Neuronal stem cell (in vitro differentiated cells): ENCODE measurements around the gene JAKMIP3.

Source experiments
- DNase-seq: peaks from one replicate; pipeline ENCODE4 v3.0.0-alpha.2; 2013; ENCODE audit warnings: low spot score
- H2AFZ ChIP-seq: one replicate; pipeline ENCODE4 v1.6.1; 2013; ENCODE audit warnings: mild to moderate bottlenecking, low read length, inconsistent platforms
- H2AK5ac ChIP-seq: 2 replicates; pipeline ENCODE4 v1.6.1; 2013; ENCODE audit warnings: low read depth, mild to moderate bottlenecking, inconsistent platforms, low read length, moderate library complexity, mixed read lengths
- H2BK120ac ChIP-seq: 2 replicates; pipeline ENCODE4 v1.6.1; 2013; ENCODE audit warnings: low read depth, mild to moderate bottlenecking, inconsistent platforms, low read length, moderate library complexity, mixed read lengths
- H2BK12ac ChIP-seq: one replicate; pipeline ENCODE4 v1.6.1; 2013; ENCODE audit warnings: low read length, inconsistent platforms
- H2BK15ac ChIP-seq: 2 replicates; pipeline ENCODE4 v1.6.1; 2013; ENCODE audit warnings: mild to moderate bottlenecking, low read length, inconsistent platforms, mixed read lengths
- H2BK5ac ChIP-seq: one replicate; pipeline ENCODE4 v1.6.1; 2013; ENCODE audit warnings: inconsistent platforms, mild to moderate bottlenecking, low read length, moderate library complexity
- H3K14ac ChIP-seq: one replicate; pipeline ENCODE4 v1.6.1; 2013; ENCODE audit warnings: low read length, inconsistent platforms
- H3K18ac ChIP-seq: 2 replicates; pipeline ENCODE4 v1.6.1; 2013; ENCODE audit warnings: low read length, inconsistent platforms
- H3K23ac ChIP-seq: 2 replicates; pipeline ENCODE4 v1.6.1; 2013; ENCODE audit warnings: low read depth, mild to moderate bottlenecking, mixed read lengths, low read length, inconsistent platforms; ENCODE audit not compliant: poor library complexity
- H3K27ac ChIP-seq: replicated peaks from 3 replicates; pipeline ENCODE4 v1.5.1; 2013; ENCODE audit warnings: low read length, inconsistent platforms
- H3K27me3 ChIP-seq, 3 experiments: 2 replicates each; pipeline ENCODE4 v1.6.1; 2013; ENCODE audit warnings: low read length in 3 of 3, mild to moderate bottlenecking in 2 of 3, inconsistent platforms in 1 of 3, low read depth in 1 of 3, mixed read lengths in 1 of 3, moderate library complexity in 1 of 3; ENCODE audit not compliant: control insufficient read depth in 3 of 3, insufficient read depth in 3 of 3
- H3K36me3 ChIP-seq, 2 donors: replicated peaks in 1 of 2; 2 replicates each; pipeline ENCODE4 v1.6.1; 2013; ENCODE audit warnings: low read length in 2 of 2; ENCODE audit not compliant: control insufficient read depth in 2 of 2, insufficient read depth in 2 of 2
- H3K4ac ChIP-seq: 2 replicates; pipeline ENCODE4 v1.6.1; 2013; ENCODE audit warnings: inconsistent platforms, mild to moderate bottlenecking, low read length, moderate library complexity
- H3K4me1 ChIP-seq, 2 donors: 1 replicate in 1 of 2; 2 replicates in 1 of 2; pipeline ENCODE4 v1.6.1; 2013; ENCODE audit warnings: low read length in 2 of 2, low read depth in 1 of 2; ENCODE audit not compliant: control insufficient read depth in 2 of 2, insufficient read depth in 1 of 2
- H3K4me2 ChIP-seq: one replicate; pipeline ENCODE4 v1.6.1; 2013; ENCODE audit warnings: mild to moderate bottlenecking, low read length, inconsistent platforms; ENCODE audit not compliant: insufficient read depth, poor library complexity, severe bottlenecking
- H3K4me3 ChIP-seq, 2 donors: 2 replicates each; pipeline ENCODE4 v1.5.1; 2013; ENCODE audit warnings: low read length in 2 of 2, mild to moderate bottlenecking in 2 of 2, inconsistent platforms in 1 of 2, moderate library complexity in 1 of 2
- H3K79me1 ChIP-seq: one replicate; pipeline ENCODE4 v1.6.1; 2013; ENCODE audit warnings: low read depth, mild to moderate bottlenecking, inconsistent platforms, low read length, moderate library complexity
- H3K9ac ChIP-seq: one replicate; pipeline ENCODE4 v1.6.1; 2013; ENCODE audit warnings: mild to moderate bottlenecking, low read depth, low read length, inconsistent platforms; ENCODE audit not compliant: poor library complexity
- H3K9me3 ChIP-seq, 2 donors: replicated peaks in 1 of 2; 2 replicates each; pipeline versions ENCODE3 to v1.6.1; 2013; ENCODE audit warnings: low read length in 2 of 2, mild to moderate bottlenecking in 2 of 2, inconsistent platforms in 1 of 2, low read depth in 1 of 2, mixed read lengths in 1 of 2, moderate library complexity in 1 of 2; ENCODE audit not compliant: control insufficient read depth in 2 of 2, insufficient read depth in 1 of 2
- H4K8ac ChIP-seq: one replicate; pipeline ENCODE4 v1.6.1; 2013; ENCODE audit warnings: low read depth, mild to moderate bottlenecking, inconsistent platforms, low read length, moderate library complexity
- H4K91ac ChIP-seq: one replicate; pipeline ENCODE4 v1.6.1; 2013; ENCODE audit warnings: low read length, low read depth, mild to moderate bottlenecking, inconsistent platforms; ENCODE audit not compliant: poor library complexity
- WGBS, 2 donors: extraction: QIAGEN DNeasy Blood & Tissue Kit; methylation state at CpG; one replicate each; pipeline ENCODE4 v1.1.7; 2013; ENCODE audit warnings: missing lambda C conversion rate in 2 of 2, mixed read lengths in 1 of 2; ENCODE audit not compliant: insufficient read length in 2 of 2, insufficient replicate concordance in 1 of 2; ENCODE audit errors: extremely low coverage in 2 of 2; 5-methylcytosine and 5-hydroxymethylcytosine counted together

JAKMIP3 gene

DNA sequence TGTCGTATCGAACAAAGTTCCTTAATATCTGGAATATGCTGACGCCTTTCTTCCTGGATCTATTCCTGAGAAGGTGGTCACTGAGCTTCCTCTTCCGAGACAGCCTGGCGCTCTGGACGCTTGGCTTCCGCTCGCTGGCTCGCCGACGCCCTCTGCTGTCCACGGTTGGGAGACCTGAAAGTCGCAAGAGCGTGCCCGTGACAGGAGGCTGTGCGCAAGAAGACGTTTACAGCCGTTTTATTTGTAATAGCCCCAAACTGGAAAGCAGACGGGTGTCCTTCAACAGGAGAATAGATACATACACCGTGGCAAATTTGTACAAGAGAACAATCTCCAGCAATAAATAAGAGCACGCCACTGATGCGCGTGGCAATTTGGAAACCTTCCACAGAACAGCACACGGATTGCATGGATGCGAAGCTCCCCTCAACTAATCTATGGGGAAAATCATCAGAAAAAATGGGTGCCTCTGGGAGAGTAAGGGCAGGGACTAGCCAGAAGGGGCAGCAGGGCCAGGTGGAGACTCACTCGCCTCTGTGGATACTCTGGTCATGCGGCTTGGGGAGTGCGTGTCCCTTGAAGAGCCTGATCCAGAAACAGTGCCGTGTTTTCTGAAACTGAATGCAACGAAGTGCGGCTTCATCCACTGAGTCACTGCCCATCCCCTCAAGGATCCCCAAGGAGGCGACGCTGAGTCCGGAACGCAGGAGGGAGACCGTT, 42.5 kb upstream of the JAKMIP3 start:
- Histone ChIP-seq H3K4me3 (no peak overlapping the region), H2AFZ (peak overlapping the region; percentile 21), H2AK5ac (no peak overlapping the region), H3K9ac (no peak overlapping the region), H2BK120ac (no peak overlapping the region), H3K4ac (no peak overlapping the region), H2BK12ac (no peak overlapping the region), H3K14ac (peak overlapping the region; percentile 25), H3K36me3 (no peaks in the 10 kb centered on the region), H3K79me1 (no peaks in the 10 kb centered on the region), H4K8ac (no peak overlapping the region), H3K27ac (no peak overlapping the region), H3K18ac (no peak overlapping the region), H3K23ac (peak overlapping the region; percentile 34), H4K91ac (no peak overlapping the region), H3K4me1 (no peaks in the 10 kb centered on the region), H2BK5ac (no peak overlapping the region), H3K27me3 (peaks cover 3 to 22% (median 10%) of the 10 kb centered on the region in 3 experiments), H2BK15ac (no peak overlapping the region), H3K9me3 (no peaks in the 10 kb centered on the region), H3K4me2 (no peak overlapping the region)
- no CpG with 5 or more reads among the region's 36 CpGs for WGBS, 2 donors
- peak; percentile 61 for DNase-seq

DNA sequence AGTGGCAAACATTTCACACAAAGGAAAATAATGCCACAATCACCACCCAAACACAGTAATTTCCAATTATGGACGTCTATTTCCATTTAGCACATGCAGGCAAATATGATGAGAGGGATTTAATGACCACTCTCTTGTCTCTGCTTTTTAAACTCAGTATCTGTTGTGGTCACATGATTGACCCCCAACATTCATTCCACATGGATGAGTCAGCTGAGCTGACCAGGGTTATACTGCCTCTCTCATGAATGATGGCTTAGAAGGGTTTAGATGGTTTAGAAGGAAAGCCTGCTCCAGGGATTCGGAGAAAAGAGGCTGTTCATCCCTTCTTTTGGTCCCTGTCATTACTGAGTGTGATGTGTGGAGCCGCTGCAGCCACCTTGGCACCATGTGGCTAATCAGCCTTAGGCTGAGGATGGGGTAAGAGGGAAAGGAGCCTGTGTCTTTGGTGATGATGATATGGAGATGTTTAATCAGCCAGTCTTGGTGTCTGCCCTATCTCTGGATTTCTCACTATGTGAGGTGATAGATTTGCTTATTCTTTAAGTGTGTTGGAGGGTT, 38.2 kb upstream of the JAKMIP3 start:
- Histone ChIP-seq H3K18ac (no peak overlapping the region), H2BK120ac (no peak overlapping the region), H3K79me1 (no peaks in the 10 kb centered on the region), H4K91ac (no peak overlapping the region), H3K27me3 (peaks cover 3 to 44% (median 9%) of the 10 kb centered on the region in 3 experiments), H3K4ac (no peak overlapping the region), H2BK15ac (no peak overlapping the region), H3K9ac (no peak overlapping the region), H3K14ac (no peak overlapping the region), H2BK5ac (no peak overlapping the region), H2BK12ac (no peak overlapping the region), H3K4me3 (no peak overlapping the region), H3K23ac (no peak overlapping the region), H3K4me1 (no peaks in the 10 kb centered on the region), H3K27ac (no peak overlapping the region), H3K4me2 (no peak overlapping the region), H2AK5ac (no peak overlapping the region), H3K9me3 (no peaks in the 10 kb centered on the region), H3K36me3 (no peaks in the 10 kb centered on the region), H2AFZ (no peak overlapping the region), H4K8ac (no peak overlapping the region)
- no peak for DNase-seq
- no CpG with 5 or more reads among the region's 3 CpGs for WGBS, 2 donors

DNA sequence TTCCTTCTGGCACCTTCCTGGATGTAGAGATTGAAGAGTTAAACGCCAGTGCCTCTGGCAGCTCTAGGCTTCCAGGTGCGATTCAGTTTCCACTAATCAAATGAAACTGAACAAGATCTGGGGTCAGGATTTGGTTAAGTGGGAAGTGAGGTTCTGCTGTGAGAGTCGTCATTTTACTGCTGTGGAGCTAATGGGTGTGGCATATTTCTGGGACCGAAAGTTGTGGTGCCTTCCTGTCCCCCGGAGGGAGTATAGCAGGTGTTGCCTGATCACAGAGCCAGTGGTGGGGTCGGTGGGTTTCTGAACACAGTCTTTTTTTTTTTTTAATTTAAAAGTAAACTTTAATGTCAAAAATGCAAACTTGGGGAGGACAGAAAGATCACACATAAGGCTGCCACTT, 37.0 kb upstream of the JAKMIP3 start:
- no peak overlapping the region for H2BK15ac ChIP-seq
- no peak for DNase-seq
- H2BK120ac ChIP-seq = no peak overlapping the region
- H3K36me3 ChIP-seq = no peaks in the 10 kb centered on the region
- H4K91ac ChIP-seq = no peak overlapping the region
- no peak overlapping the region for H3K14ac ChIP-seq
- H2BK5ac ChIP-seq = no peak overlapping the region
- H2AFZ ChIP-seq = no peak overlapping the region
- no peaks in the 10 kb centered on the region for H3K79me1 ChIP-seq
- H3K23ac ChIP-seq = no peak overlapping the region
- H3K4me1 ChIP-seq = no peaks in the 10 kb centered on the region
- H3K9me3 ChIP-seq = no peaks in the 10 kb centered on the region
- no peak overlapping the region for H2BK12ac ChIP-seq
- H3K4me3 ChIP-seq = peak overlapping the region in 1 of 2 donors; percentile 29
- H3K27ac ChIP-seq = no peak overlapping the region
- H2AK5ac ChIP-seq = no peak overlapping the region
- H3K9ac ChIP-seq = no peak overlapping the region
- no CpG with 5 or more reads among the region's 6 CpGs for WGBS, 2 donors
- H3K18ac ChIP-seq = no peak overlapping the region
- H3K4ac ChIP-seq = no peak overlapping the region
- H3K27me3 ChIP-seq = peaks cover 2 to 52% (median 4%) of the 10 kb centered on the region in 3 experiments
- H3K4me2 ChIP-seq = no peak overlapping the region
- H4K8ac ChIP-seq = no peak overlapping the region

DNA sequence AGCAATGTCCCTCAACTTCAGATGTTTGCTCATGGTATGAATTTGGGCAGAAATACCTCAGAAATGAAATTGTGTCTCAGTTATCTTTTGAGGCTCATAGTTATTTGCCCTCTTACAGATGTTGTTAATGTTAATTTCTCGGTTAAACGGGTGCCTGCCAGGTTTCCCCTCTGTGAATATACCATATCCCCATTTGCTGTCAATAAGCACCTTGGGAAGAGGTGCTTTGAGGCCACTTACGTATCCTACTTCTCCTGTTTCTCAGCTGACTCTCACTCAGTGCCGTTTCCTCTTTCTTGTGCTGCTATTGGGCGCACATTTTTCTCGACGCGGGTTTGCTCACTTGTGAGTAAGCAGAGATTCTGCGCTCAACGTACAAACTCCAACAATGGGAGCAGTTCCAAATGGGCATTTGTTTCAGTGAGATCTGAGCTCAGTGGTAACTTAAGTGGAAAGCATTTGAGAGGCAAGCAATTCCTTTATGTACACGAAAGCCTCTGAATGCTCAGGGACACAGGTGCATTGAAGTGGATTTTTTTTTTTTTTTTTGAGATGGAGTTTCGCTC, 34.8 kb upstream of the JAKMIP3 start:
- no CpG with 5 or more reads among the region's 12 CpGs for WGBS, 2 donors
- DNase-seq = no peak
- Histone ChIP-seq H3K9ac (no peak overlapping the region), H2BK12ac (no peak overlapping the region), H3K9me3 (peaks cover 0 to 2% of the 10 kb centered on the region in 2 donors), H3K27me3 (peaks cover 6 to 67% (median 20%) of the 10 kb centered on the region in 3 experiments), H2BK15ac (no peak overlapping the region), H2BK5ac (no peak overlapping the region), H3K4me2 (no peak overlapping the region), H2AK5ac (no peak overlapping the region), H3K4me1 (peaks cover 0 to 4% of the 10 kb centered on the region in 2 donors), H3K18ac (no peak overlapping the region), H4K91ac (no peak overlapping the region), H3K4ac (no peak overlapping the region), H3K14ac (no peak overlapping the region), H2AFZ (no peak overlapping the region), H3K36me3 (no peaks in the 10 kb centered on the region), H2BK120ac (no peak overlapping the region), H3K4me3 (no peak overlapping the region), H4K8ac (no peak overlapping the region), H3K27ac (no peak overlapping the region), H3K79me1 (no peaks in the 10 kb centered on the region), H3K23ac (no peak overlapping the region)
